ENCODE results near the gene ACMSD.
"Not testable (repeated sequence)": the region's sequence is repeated elsewhere in the genome, so short reads cannot be mapped to it uniquely, and the experiment has no call there.

ACMSD gene

GRCh38 chr2:134845719-134846118 is 7.3 kb downstream of the ACMSD start:
- no peak overlapping the region for H3K4me3 ChIP-seq (ENCODE audit: low read length in 2 of 2)
- H3K27me3 ChIP-seq (ENCODE audit: control insufficient read depth in 2 of 2, insufficient read depth in 2 of 2, low read length in 2 of 2) = no peaks in the 10 kb centered on the region
- H3K9ac ChIP-seq (ENCODE audit: low read depth in 1 of 2, low read length in 2 of 2) = no peak overlapping the region
- no peaks in the 10 kb centered on the region for H3K36me3 ChIP-seq (ENCODE audit: control insufficient read depth in 2 of 2, insufficient read depth in 2 of 2, low read length in 2 of 2)
- no peaks in the 10 kb centered on the region for H3K4me1 ChIP-seq (ENCODE audit: control insufficient read depth in 2 of 2, insufficient read depth in 2 of 2, low read length in 2 of 2)
- no peak overlapping the region for H3K27ac ChIP-seq (ENCODE audit: low read depth in 2 of 2, low read length in 2 of 2)
- no peaks in the 10 kb centered on the region for H3K9me3 ChIP-seq (ENCODE audit: control insufficient read depth in 2 of 2, low read length in 2 of 2)

DNA sequence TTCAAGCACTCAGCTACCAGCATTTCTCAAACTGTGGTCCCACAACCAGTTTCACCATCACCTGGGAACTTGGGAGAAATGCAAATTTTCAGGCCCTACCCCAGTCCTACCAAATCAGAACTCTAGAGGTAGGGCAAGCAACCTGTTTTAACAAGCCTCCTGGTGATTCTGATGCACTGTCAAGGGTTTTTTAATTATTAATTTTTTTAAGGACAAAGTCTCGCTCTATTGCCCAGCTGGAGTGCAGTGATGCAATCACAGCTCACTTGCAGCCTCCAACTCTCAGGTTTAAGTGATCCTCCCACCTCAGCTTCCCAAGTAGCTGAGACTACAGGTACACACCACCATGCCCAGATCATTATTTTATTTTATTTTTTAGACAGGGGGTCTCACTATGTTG is 7.8 kb downstream of the ACMSD start:
- no peak overlapping the region for H3K9ac ChIP-seq (ENCODE audit: low read depth in 1 of 2, low read length in 2 of 2)
- H3K4me3 ChIP-seq (ENCODE audit: low read length in 2 of 2) = no peak overlapping the region
- no peaks in the 10 kb centered on the region for H3K27me3 ChIP-seq (ENCODE audit: control insufficient read depth in 2 of 2, insufficient read depth in 2 of 2, low read length in 2 of 2)
- H3K27ac ChIP-seq (ENCODE audit: low read depth in 2 of 2, low read length in 2 of 2) = no peak overlapping the region
- no peaks in the 10 kb centered on the region for H3K4me1 ChIP-seq (ENCODE audit: control insufficient read depth in 2 of 2, insufficient read depth in 2 of 2, low read length in 2 of 2)
- no peaks in the 10 kb centered on the region for H3K9me3 ChIP-seq (ENCODE audit: control insufficient read depth in 2 of 2, low read length in 2 of 2)
- H3K36me3 ChIP-seq (ENCODE audit: control insufficient read depth in 2 of 2, insufficient read depth in 2 of 2, low read length in 2 of 2) = no peaks in the 10 kb centered on the region

- H3K4me3 ChIP-seq (ENCODE audit: low read length in 2 of 2); H3K27me3 ChIP-seq (ENCODE audit: control insufficient read depth in 2 of 2, insufficient read depth in 2 of 2, low read length in 2 of 2); H3K36me3 ChIP-seq (ENCODE audit: control insufficient read depth in 2 of 2, insufficient read depth in 2 of 2, low read length in 2 of 2): not testable (repeated sequence)
Observed at GRCh38 chr2:134847582-134847981, 9.2 kb downstream of the ACMSD start.

DNA sequence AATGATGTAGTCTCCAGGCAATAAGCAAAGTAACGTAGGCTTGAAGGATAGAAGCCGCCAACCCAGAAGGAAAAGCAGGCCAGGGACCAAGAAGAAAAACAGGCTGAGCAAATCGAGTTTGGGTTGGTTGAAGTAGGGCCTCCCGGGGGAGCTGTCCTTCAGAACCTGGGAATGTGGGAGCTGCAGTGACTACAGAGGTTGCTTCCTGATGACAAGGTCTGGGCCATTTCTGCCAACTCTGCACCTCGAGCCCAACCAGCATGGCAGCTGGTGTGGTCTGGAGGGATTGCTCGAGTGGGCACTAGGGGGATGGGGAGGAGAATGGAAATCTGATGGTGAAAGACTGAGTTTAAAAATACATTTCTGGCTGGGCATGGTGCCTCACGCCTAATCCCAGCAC is 14.1 kb downstream of the ACMSD start:
- H3K36me3 ChIP-seq (ENCODE audit: control insufficient read depth in 2 of 2, insufficient read depth in 2 of 2, low read length in 2 of 2) = no peaks in the 10 kb centered on the region
- no peak overlapping the region for H3K27ac ChIP-seq (ENCODE audit: low read depth in 2 of 2, low read length in 2 of 2)
- H3K4me3 ChIP-seq (ENCODE audit: low read length in 2 of 2) = no peak overlapping the region
- H3K9me3 ChIP-seq (ENCODE audit: control insufficient read depth in 2 of 2, low read length in 2 of 2) = no peaks in the 10 kb centered on the region
- H3K27me3 ChIP-seq (ENCODE audit: control insufficient read depth in 2 of 2, insufficient read depth in 2 of 2, low read length in 2 of 2) = no peaks in the 10 kb centered on the region
- no peaks in the 10 kb centered on the region for H3K4me1 ChIP-seq (ENCODE audit: control insufficient read depth in 2 of 2, insufficient read depth in 2 of 2, low read length in 2 of 2)
- H3K9ac ChIP-seq (ENCODE audit: low read depth in 1 of 2, low read length in 2 of 2) = no peak overlapping the region

More at GRCh38 chr2:134847582-134847981, 9.2 kb downstream of the ACMSD start:
- H3K4me1 ChIP-seq (ENCODE audit: control insufficient read depth in 2 of 2, insufficient read depth in 2 of 2, low read length in 2 of 2); H3K9ac ChIP-seq (ENCODE audit: low read depth in 1 of 2, low read length in 2 of 2); H3K27ac ChIP-seq (ENCODE audit: low read depth in 2 of 2, low read length in 2 of 2); H3K9me3 ChIP-seq (ENCODE audit: control insufficient read depth in 2 of 2, low read length in 2 of 2): not testable (repeated sequence)

DNA sequence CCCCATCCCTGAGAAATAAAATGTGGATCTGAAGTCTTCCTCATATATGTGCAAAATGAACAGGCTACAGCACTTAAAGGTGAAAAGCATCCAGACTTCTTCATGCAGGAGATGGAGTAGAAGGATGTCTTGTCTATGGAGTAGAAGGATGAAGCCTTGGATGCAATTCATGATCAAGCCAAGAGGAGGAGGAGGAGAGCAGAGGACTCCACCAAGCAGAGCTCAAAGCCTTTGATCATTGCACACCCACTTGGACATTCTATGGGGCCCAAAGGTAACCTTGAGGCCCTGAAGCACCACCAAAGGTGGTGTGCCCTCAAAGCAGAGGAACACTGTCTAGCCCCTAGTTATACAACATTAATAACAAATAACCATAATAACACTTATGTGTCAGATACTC is 17.3 kb downstream of the ACMSD start:
- Histone ChIP-seq H3K9me3 (ENCODE audit: control insufficient read depth in 2 of 2, low read length in 2 of 2) (no peaks in the 10 kb centered on the region), H3K9ac (ENCODE audit: low read depth in 1 of 2, low read length in 2 of 2) (no peak overlapping the region), H3K4me1 (ENCODE audit: control insufficient read depth in 2 of 2, insufficient read depth in 2 of 2, low read length in 2 of 2) (no peaks in the 10 kb centered on the region)

GRCh38 chr2:134858245-134858644 is 19.8 kb downstream of the ACMSD start:
- no peak overlapping the region for H3K9ac ChIP-seq (ENCODE audit: low read depth in 1 of 2, low read length in 2 of 2)
- H3K4me1 ChIP-seq (ENCODE audit: control insufficient read depth in 2 of 2, insufficient read depth in 2 of 2, low read length in 2 of 2) = no peaks in the 10 kb centered on the region
- no peaks in the 10 kb centered on the region for H3K9me3 ChIP-seq (ENCODE audit: control insufficient read depth in 2 of 2, low read length in 2 of 2)
- no peaks in the 10 kb centered on the region for H3K36me3 ChIP-seq (ENCODE audit: control insufficient read depth in 2 of 2, insufficient read depth in 2 of 2, low read length in 2 of 2)
- no peaks in the 10 kb centered on the region for H3K27me3 ChIP-seq (ENCODE audit: control insufficient read depth in 2 of 2, insufficient read depth in 2 of 2, low read length in 2 of 2)
- no peak overlapping the region for H3K4me3 ChIP-seq (ENCODE audit: low read length in 2 of 2)
- no peak overlapping the region for H3K27ac ChIP-seq (ENCODE audit: low read depth in 2 of 2, low read length in 2 of 2)

More for the DNA sequence above, 17.3 kb downstream of the ACMSD start:
- no peak overlapping the region for H3K27ac ChIP-seq (ENCODE audit: low read depth in 2 of 2, low read length in 2 of 2)
- no peak overlapping the region for H3K4me3 ChIP-seq (ENCODE audit: low read length in 2 of 2)
- H3K27me3 ChIP-seq (ENCODE audit: control insufficient read depth in 2 of 2, insufficient read depth in 2 of 2, low read length in 2 of 2) = no peaks in the 10 kb centered on the region
- H3K36me3 ChIP-seq (ENCODE audit: control insufficient read depth in 2 of 2, insufficient read depth in 2 of 2, low read length in 2 of 2) = no peaks in the 10 kb centered on the region

DNA sequence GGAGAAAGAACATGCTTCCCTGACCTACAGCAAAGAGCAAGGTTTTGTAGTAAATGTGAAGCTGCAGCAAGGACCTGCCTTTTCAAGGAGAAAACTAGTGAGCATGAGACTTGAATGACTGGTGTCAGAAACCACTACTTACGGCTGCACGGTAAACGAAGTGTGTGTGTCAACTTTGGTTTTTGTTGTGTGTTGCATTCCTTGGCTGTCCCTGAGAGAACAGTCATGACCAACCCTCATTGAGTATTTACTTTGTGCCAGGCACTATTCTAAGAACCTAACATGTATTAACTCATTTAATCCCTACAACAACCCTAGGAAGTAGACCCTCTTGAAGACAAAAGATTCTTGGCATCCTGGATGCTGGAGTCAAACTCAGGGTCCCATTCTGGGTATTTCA is 22.8 kb downstream of the ACMSD start:
- Histone ChIP-seq H3K9ac (ENCODE audit: low read depth in 1 of 2, low read length in 2 of 2) (no peak overlapping the region), H3K4me1 (ENCODE audit: control insufficient read depth in 2 of 2, insufficient read depth in 2 of 2, low read length in 2 of 2) (no peaks in the 10 kb centered on the region), H3K9me3 (ENCODE audit: control insufficient read depth in 2 of 2, low read length in 2 of 2) (no peaks in the 10 kb centered on the region), H3K27ac (ENCODE audit: low read depth in 2 of 2, low read length in 2 of 2) (no peak overlapping the region), H3K4me3 (ENCODE audit: low read length in 2 of 2) (no peak overlapping the region), H3K36me3 (ENCODE audit: control insufficient read depth in 2 of 2, insufficient read depth in 2 of 2, low read length in 2 of 2) (no peaks in the 10 kb centered on the region), H3K27me3 (ENCODE audit: control insufficient read depth in 2 of 2, insufficient read depth in 2 of 2, low read length in 2 of 2) (no peaks in the 10 kb centered on the region)

GRCh38 chr2:134862069-134862468 is 23.7 kb downstream of the ACMSD start:
- Histone ChIP-seq H3K4me3 (ENCODE audit: low read length in 2 of 2) (no peak overlapping the region), H3K27me3 (ENCODE audit: control insufficient read depth in 2 of 2, insufficient read depth in 2 of 2, low read length in 2 of 2) (no peaks in the 10 kb centered on the region), H3K9ac (ENCODE audit: low read depth in 1 of 2, low read length in 2 of 2) (no peak overlapping the region), H3K27ac (ENCODE audit: low read depth in 2 of 2, low read length in 2 of 2) (no peak overlapping the region), H3K36me3 (ENCODE audit: control insufficient read depth in 2 of 2, insufficient read depth in 2 of 2, low read length in 2 of 2) (no peaks in the 10 kb centered on the region), H3K4me1 (ENCODE audit: control insufficient read depth in 2 of 2, insufficient read depth in 2 of 2, low read length in 2 of 2) (no peaks in the 10 kb centered on the region), H3K9me3 (ENCODE audit: control insufficient read depth in 2 of 2, low read length in 2 of 2) (no peaks in the 10 kb centered on the region)

DNA sequence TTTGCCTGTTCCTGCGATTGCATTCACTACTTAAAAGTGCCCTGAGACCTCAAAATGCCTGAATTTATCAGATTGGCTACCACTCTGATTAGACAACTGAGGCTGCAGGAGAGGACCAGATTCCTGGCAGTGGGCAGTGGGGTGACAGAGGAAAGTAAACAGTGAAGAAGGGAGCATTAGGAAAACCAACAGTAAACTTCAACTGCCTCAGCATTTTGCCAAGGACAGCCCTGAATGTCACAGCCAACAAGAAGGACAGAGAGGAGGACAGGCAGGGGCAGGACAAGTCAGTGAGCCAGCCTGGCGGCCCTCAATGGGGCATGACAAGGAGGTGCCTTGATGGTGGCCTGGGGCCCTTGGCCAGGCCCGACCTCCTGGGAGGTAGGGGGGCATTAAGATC is 24.3 kb downstream of the ACMSD start:
- no peak overlapping the region for H3K9ac ChIP-seq (ENCODE audit: low read depth in 1 of 2, low read length in 2 of 2)
- H3K4me1 ChIP-seq (ENCODE audit: control insufficient read depth in 2 of 2, insufficient read depth in 2 of 2, low read length in 2 of 2) = no peaks in the 10 kb centered on the region
- no peaks in the 10 kb centered on the region for H3K36me3 ChIP-seq (ENCODE audit: control insufficient read depth in 2 of 2, insufficient read depth in 2 of 2, low read length in 2 of 2)

DNA sequence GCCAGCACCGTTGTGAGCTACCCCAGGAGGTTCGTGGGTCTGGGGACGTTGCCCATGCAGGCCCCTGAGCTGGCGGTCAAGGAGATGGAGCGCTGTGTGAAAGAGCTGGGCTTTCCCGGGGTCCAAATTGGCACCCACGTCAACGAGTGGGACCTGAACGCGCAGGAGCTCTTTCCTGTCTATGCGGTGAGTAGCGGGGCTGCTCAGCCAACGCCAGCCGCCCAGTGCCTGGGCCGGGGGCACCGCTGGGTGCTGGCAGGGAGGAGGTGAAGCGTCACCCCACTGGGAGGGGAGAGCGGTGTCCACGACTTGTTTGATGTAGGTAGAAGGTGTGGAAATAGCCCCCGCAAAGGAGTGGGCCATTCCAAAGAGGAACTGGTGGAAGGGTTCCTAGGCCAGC is 25.0 kb downstream of the ACMSD start:
- no peak overlapping the region for H3K27ac ChIP-seq (ENCODE audit: low read depth in 2 of 2, low read length in 2 of 2)
- H3K9me3 ChIP-seq (ENCODE audit: control insufficient read depth in 2 of 2, low read length in 2 of 2) = no peaks in the 10 kb centered on the region
- H3K4me1 ChIP-seq (ENCODE audit: control insufficient read depth in 2 of 2, insufficient read depth in 2 of 2, low read length in 2 of 2) = no peaks in the 10 kb centered on the region
- no peaks in the 10 kb centered on the region for H3K27me3 ChIP-seq (ENCODE audit: control insufficient read depth in 2 of 2, insufficient read depth in 2 of 2, low read length in 2 of 2)
- H3K9ac ChIP-seq (ENCODE audit: low read depth in 1 of 2, low read length in 2 of 2) = no peak overlapping the region
- H3K4me3 ChIP-seq (ENCODE audit: low read length in 2 of 2) = no peak overlapping the region
- H3K36me3 ChIP-seq (ENCODE audit: control insufficient read depth in 2 of 2, insufficient read depth in 2 of 2, low read length in 2 of 2) = no peaks in the 10 kb centered on the region

More for the DNA sequence above, 24.3 kb downstream of the ACMSD start:
- H3K27me3 ChIP-seq (ENCODE audit: control insufficient read depth in 2 of 2, insufficient read depth in 2 of 2, low read length in 2 of 2) = no peaks in the 10 kb centered on the region
- H3K4me3 ChIP-seq (ENCODE audit: low read length in 2 of 2) = no peak overlapping the region
- H3K9me3 ChIP-seq (ENCODE audit: control insufficient read depth in 2 of 2, low read length in 2 of 2) = no peaks in the 10 kb centered on the region
- no peak overlapping the region for H3K27ac ChIP-seq (ENCODE audit: low read depth in 2 of 2, low read length in 2 of 2)
